K562 (cell line): Measurements from ENCODE around the gene TPRG1L. TPM values are rescaled to one million over a fixed set of nuclear protein-coding genes. Genes with fewer than 3 reads are reported as not detected.

Experiments used
- ATAC-seq: fragments of 200-7000 bp; cut with Tn5 transposase; 3 replicates; pipeline ENCODE4 v1.9.1; 2020; ENCODE audit warnings: moderate library complexity
- BruUV-seq: library from RNA; stranded (reverse); fragments of 400-500 nt; replicated peaks from 2 replicates; lab custom pipeline; 2021; lab: Mats Ljungman, UMichigan
- CTCF ChIA-PET: fragments of 300-600 bp; formaldehyde crosslinking; extraction: SDS; loops from one replicate; lab custom pipeline; 2021; ENCODE audit warnings: low intra/inter-chr PET ratio; lab: Yijun Ruan, JAX
- POLR2A ChIA-PET: fragments of 300-600, 350-650 bp; sonication (Branson Sonifier 250); formaldehyde crosslinking; extraction: SDS; loops from one replicate; lab custom pipeline; 2021; ENCODE audit warnings: antibody characterized with exemption, inconsistent platforms; lab: Yijun Ruan, JAX
- DNase-seq, 4 experiments: peaks; one replicate each; pipeline versions ENCODE4 v3.0.0 to v3.0.0-alpha.2; 2011 to 2018; ENCODE audit warnings: low spot score in 3 of 4, mixed read lengths in 3 of 4; ENCODE audit errors: extremely low read depth in 1 of 4
- FAIRE-seq: peaks from 2 replicates; lab custom pipeline; 2011; peaks lifted over from hg19 to GRCh38; lab: Jason Lieb, UNC
- H2AFZ ChIP-seq: 2 replicates; pipeline ENCODE4 v1.6.0; 2011; ENCODE audit warnings: low read depth, low read length, control low read depth, inconsistent platforms
- H3K27ac ChIP-seq: fragments of 200-600 bp; 3 replicates; pipeline ENCODE4 v1.8.0; 2011; ENCODE audit warnings: low read depth, mild to moderate bottlenecking, control low read depth, inconsistent platforms, low read length, moderate library complexity, mixed read lengths; ENCODE audit errors: extremely low read depth
- H3K27me3 ChIP-seq, 2 experiments: fragments of 300-600 bp in 1 of 2; 2 replicates in 1 of 2; 3 replicates in 1 of 2; pipeline versions ENCODE4 v1.6.0 to v1.8.0; 2011; ENCODE audit warnings: inconsistent platforms in 2 of 2, low read length in 2 of 2, mild to moderate bottlenecking in 1 of 2, mixed read lengths in 1 of 2, moderate library complexity in 1 of 2; ENCODE audit not compliant: control insufficient read depth in 2 of 2, insufficient read depth in 2 of 2
- H3K36me3 ChIP-seq: fragments of 300-600 bp; 3 replicates; pipeline ENCODE4 v1.8.0; 2011; ENCODE audit warnings: mild to moderate bottlenecking, low read length, inconsistent platforms; ENCODE audit not compliant: control insufficient read depth, insufficient read depth
- H3K4me1 ChIP-seq, 2 experiments: fragments of 200-600 bp in 1 of 2; replicated peaks in 1 of 2; 2 replicates in 1 of 2; 3 replicates in 1 of 2; pipeline versions ENCODE4 v1.5.1 to v1.8.0; 2011; ENCODE audit warnings: inconsistent platforms in 2 of 2, low read length in 2 of 2, mild to moderate bottlenecking in 1 of 2, mixed read lengths in 1 of 2, moderate library complexity in 1 of 2; ENCODE audit not compliant: control insufficient read depth in 2 of 2, insufficient read depth in 2 of 2
- H3K4me2 ChIP-seq: 2 replicates; pipeline ENCODE4 v1.6.1; 2011; ENCODE audit warnings: low read length, control low read depth, inconsistent platforms, mixed read lengths; ENCODE audit not compliant: insufficient read depth
- H3K4me3 ChIP-seq: fragments of 200-600 bp; sonication (generic), shearing (Covaris generic); 2 replicates; pipeline ENCODE4 v1.5.1; 2016; ENCODE audit warnings: control low read depth, inconsistent platforms
- H3K79me2 ChIP-seq: fragments of 200-600 bp; 3 replicates; pipeline ENCODE4 v1.8.0; 2011; ENCODE audit warnings: low read length, inconsistent platforms; ENCODE audit not compliant: control insufficient read depth, insufficient read depth
- H3K9ac ChIP-seq, 2 experiments: 2 replicates each; pipeline versions ENCODE4 v1.6.0 to v1.6.1; 2011; ENCODE audit warnings: low read depth in 2 of 2, low read length in 2 of 2, control low read depth in 1 of 2, inconsistent platforms in 1 of 2, mild to moderate bottlenecking in 1 of 2, mixed read lengths in 1 of 2; ENCODE audit not compliant: insufficient read depth in 1 of 2
- H3K9me1 ChIP-seq: one replicate; pipeline ENCODE4 v1.6.0; 2011; ENCODE audit warnings: inconsistent platforms, mild to moderate bottlenecking, low read length, moderate library complexity; ENCODE audit not compliant: control insufficient read depth, insufficient read depth
- H3K9me3 ChIP-seq: replicated peaks from 2 replicates; pipeline ENCODE4 v1.5.1; 2011; ENCODE audit warnings: low read depth, low read length, inconsistent platforms; ENCODE audit not compliant: control insufficient read depth, insufficient read depth
- H4K20me1 ChIP-seq: replicated peaks from 2 replicates; pipeline ENCODE4 v1.6.1; 2011; ENCODE audit warnings: low read length, inconsistent platforms, mixed read lengths; ENCODE audit not compliant: control insufficient read depth, insufficient read depth
- ARID2 ChIP-seq: fragments of 450-650 bp; IDR thresholded peaks from 2 replicates; pipeline ENCODE4 v1.6.1; 2017; ENCODE audit warnings: antibody characterized with exemption, mild to moderate bottlenecking
- CCAR2 ChIP-seq: fragments of 200-400 bp; formaldehyde crosslinking; IDR thresholded peaks from 2 replicates; pipeline ENCODE4 v1.6.1; 2017; ENCODE audit warnings: mild to moderate bottlenecking, low read depth, low read length
- DPF2 ChIP-seq: fragments of 450-650 bp; IDR thresholded peaks from 2 replicates; pipeline ENCODE4 v1.6.1; 2016
- HNRNPL ChIP-seq: fragments of 200-400 bp; formaldehyde crosslinking; IDR thresholded peaks from 2 replicates; pipeline ENCODE4 v1.6.1; 2017; ENCODE audit warnings: low read depth, mild to moderate bottlenecking, low read length
- KLF6 ChIP-seq: fragments of 250-450 bp; sonication (Bioruptor Pico); IDR thresholded peaks from 2 replicates; pipeline ENCODE4 v1.4.0; 2020; ENCODE audit warnings: mild to moderate bottlenecking, moderate library complexity, borderline replicate concordance
- PHF8 ChIP-seq: fragments of 200-600 bp; sonication (generic); IDR thresholded peaks from 2 replicates; pipeline ENCODE4 v1.6.1; 2012; ENCODE audit warnings: mixed run types, mild to moderate bottlenecking, inconsistent platforms, low read length, moderate library complexity, borderline replicate concordance
- RBFOX2 ChIP-seq: fragments of 200-400 bp; formaldehyde crosslinking; IDR thresholded peaks from 2 replicates; pipeline ENCODE4 v1.6.1; 2017; ENCODE audit warnings: low read depth, mild to moderate bottlenecking, low read length, moderate library complexity
- RBM15 ChIP-seq: fragments of 200-400 bp; formaldehyde crosslinking; IDR thresholded peaks from 2 replicates; pipeline ENCODE4 v1.6.1; 2018; ENCODE audit warnings: mild to moderate bottlenecking, low read length, moderate library complexity; ENCODE audit not compliant: insufficient read depth
- SLC30A9 ChIP-seq: fragments of 250-450 bp; sonication (Bioruptor Pico); IDR thresholded peaks from 2 replicates; pipeline ENCODE4 v1.8.0; 2022; ENCODE audit warnings: mild to moderate bottlenecking, moderate library complexity
- SMAD2 ChIP-seq: fragments of 150-350 bp; IDR thresholded peaks from 2 replicates; pipeline ENCODE4 v1.6.1; 2014; ENCODE audit warnings: low read depth, mild to moderate bottlenecking, low read length
- SMAD3 ChIP-seq: fragments of 450-650 bp; formaldehyde crosslinking; conservative IDR thresholded peaks from 2 replicates; pipeline ENCODE4 v1.4.0; 2020; ENCODE audit warnings: mild to moderate bottlenecking
- STAG1 ChIP-seq: sonication (generic); formaldehyde crosslinking; IDR thresholded peaks from 2 replicates; pipeline ENCODE4 v1.5.0; 2020; ENCODE audit warnings: missing genetic modification reagents, borderline replicate concordance
- STAT6 ChIP-seq: sonication (generic); formaldehyde crosslinking; IDR thresholded peaks from 2 replicates; pipeline ENCODE4 v1.8.1; 2023; ENCODE audit warnings: mild to moderate bottlenecking, missing genetic modification reagents
- TAF9B ChIP-seq: fragments of 450-650 bp; IDR thresholded peaks from 2 replicates; pipeline ENCODE4 v1.6.1; 2018; ENCODE audit warnings: mild to moderate bottlenecking; ENCODE audit not compliant: partially characterized antibody
- ZBTB33 ChIP-seq: sonication (generic); formaldehyde crosslinking; IDR thresholded peaks from 2 replicates; pipeline ENCODE4 v1.8.1; 2023; ENCODE audit warnings: mild to moderate bottlenecking, missing genetic modification reagents
- ZNF239 ChIP-seq: fragments of 250-450 bp; sonication (Bioruptor Pico); IDR thresholded peaks from 2 replicates; pipeline ENCODE4 v1.4.0; 2020; ENCODE audit warnings: mild to moderate bottlenecking
- WGBS: fragments of 100-300 bp; shearing (Covaris generic); methylation state at CpG from one replicate; pipeline ENCODE4 v1.1.6; 2016; ENCODE audit warnings: low coverage, mixed read lengths; ENCODE audit not compliant: insufficient coverage; ENCODE audit errors: missing lambda C conversion rate; 5-methylcytosine and 5-hydroxymethylcytosine counted together
- in situ Hi-C: fragments of 300-500 bp; cut with MboI; formaldehyde crosslinking; loops from 4 replicates; pipeline ENCODE4 v1.15.0; 2018; ENCODE audit warnings: inconsistent platforms, mixed read lengths
- intact Hi-C: fragments of 100-400 bp; cut with micrococcal nuclease; formaldehyde crosslinking; loops from 2 replicates; pipeline ENCODE4 v1.14.2; 2022
- polyA plus RNA-seq, 8 experiments: library from polyadenylated mRNA; depleted of rRNA in 4 of 8; stranded (reverse) in 5 of 8; unstranded in 3 of 8; fragments of >200 nt; fragmentation: Nextera tagmentation in 2 of 8; fragmentation: Illumina TruSeq in 1 of 8; extraction: Ambion mirVana in 2 of 8; extraction: Trizol in 1 of 8; gene quantifications; 2 replicates each; pipeline versions ENCODE4 v1.2.1 to v1.2.3, GENCODE V29; 2011 to 2014; ENCODE audit warnings: inconsistent platforms in 1 of 8, missing spikeins in 1 of 8
- total RNA-seq, 7 experiments: library from RNA; depleted of rRNA in 6 of 7; stranded (reverse); fragments of >200 nt in 6 of 7; fragmentation: Illumina TruSeq in 2 of 7; extraction: Trizol in 2 of 7; gene quantifications; 2 replicates each; pipeline versions ENCODE4 v1.2.1 to v1.2.3, GENCODE V29; 2011 to 2021; ENCODE audit warnings: low replicate concordance in 1 of 7
- TF ChIP-seq, protein P1 (sequence below): fragments of 450-650 bp; IDR thresholded peaks from 2 replicates; pipeline ENCODE4 v1.6.1; 2017; ENCODE audit warnings: mild to moderate bottlenecking, moderate library complexity

The TPRG1L gene
- total and polyA plus RNA-seq, 9 of the 15 experiments (the other 6 are each of a cell fraction or from before 2014, with no cell fraction given): 1.6 to 11.0 (median 6.2) TPM

- H3K27ac ChIP-seq: no peak overlapping the region
- H3K79me2 ChIP-seq: no peaks in the 10 kb centered on the region
- peaks cover 0 to 13% of the 10 kb centered on the region in 2 experiments; a peak in 1 of 5 replicates for H3K4me1 ChIP-seq
- FAIRE-seq (no peak), ATAC-seq (no peak), DNase-seq (no peak)
- POLR2A ChIA-PET: interaction anchor here (1.2 kb wide), 1 partner anchor 8 kb away, joined by 4 read pairs; no protein-coding TSS in a partner anchor
- H4K20me1 ChIP-seq: no peaks in the 10 kb centered on the region
- no peak for TF ChIP-seq SMAD3 (CRISPR knock-in tag)
- no peak for TF ChIP-seq SLC30A9 (CRISPR knock-in tag)
- TF ChIP-seq RBFOX2: no peak
- TF ChIP-seq STAG1: no peak
- TF ChIP-seq DPF2: no peak
- no peak for TF ChIP-seq PHF8
- TF ChIP-seq SMAD2: no peak
- no peak for TF ChIP-seq RBM15
- TF ChIP-seq TAF9B: no peak
- no peak for TF ChIP-seq STAT6 (CRISPR knock-in tag)
- no peak for TF ChIP-seq ZBTB33 (CRISPR knock-in tag)
- no peak for TF ChIP-seq KLF6 (CRISPR knock-in tag)
- no peak for TF ChIP-seq HNRNPL
- no peak for TF ChIP-seq ARID2
- no peak for TF ChIP-seq CCAR2
- TF ChIP-seq ZNF239: no peak
- TF ChIP-seq, protein P1, sequence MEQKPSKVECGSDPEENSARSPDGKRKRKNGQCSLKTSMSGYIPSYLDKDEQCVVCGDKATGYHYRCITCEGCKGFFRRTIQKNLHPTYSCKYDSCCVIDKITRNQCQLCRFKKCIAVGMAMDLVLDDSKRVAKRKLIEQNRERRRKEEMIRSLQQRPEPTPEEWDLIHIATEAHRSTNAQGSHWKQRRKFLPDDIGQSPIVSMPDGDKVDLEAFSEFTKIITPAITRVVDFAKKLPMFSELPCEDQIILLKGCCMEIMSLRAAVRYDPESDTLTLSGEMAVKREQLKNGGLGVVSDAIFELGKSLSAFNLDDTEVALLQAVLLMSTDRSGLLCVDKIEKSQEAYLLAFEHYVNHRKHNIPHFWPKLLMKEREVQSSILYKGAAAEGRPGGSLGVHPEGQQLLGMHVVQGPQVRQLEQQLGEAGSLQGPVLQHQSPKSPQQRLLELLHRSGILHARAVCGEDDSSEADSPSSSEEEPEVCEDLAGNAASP: no peak
- peaks cover 60% of the 10 kb centered on the region; the same call in 2 of the 3 replicates for H3K36me3 ChIP-seq
- CTCF ChIA-PET: no interaction called here
- H3K4me3 ChIP-seq: no peak overlapping the region
- 85% methylated on average over 20 of the region's 22 CpGs for WGBS
- in situ Hi-C loops: no loop called here
- H3K9ac ChIP-seq: peak overlapping the region in 1 of 2 experiments; percentile 50; a peak in 1 of 4 replicates
- intact Hi-C loops: no loop called here
- H3K27me3 ChIP-seq: no peaks in the 10 kb centered on the region
- no peak overlapping the region for H2AFZ ChIP-seq
- BruUV-seq: no TSS peak
- H3K9me1 ChIP-seq: no peaks in the 10 kb centered on the region
- no peak overlapping the region for H3K4me2 ChIP-seq
- H3K9me3 ChIP-seq: no peaks in the 10 kb centered on the region
Observed at GRCh38 chr1:3634059-3634800, 9.4 kb downstream of the TPRG1L start.
